HG03342 (cell line): ENCODE data around the gene NEDD8.
A peak's percentile ranks its signal among the peaks of the same experiment; 100 is the strongest.
"Not testable (repeated sequence)": the region's sequence is repeated elsewhere in the genome, so short reads cannot be mapped to it uniquely, and the experiment has no call there.

Experiments used
- ATAC-seq: cut with Tn5 transposase; IDR thresholded peaks from one replicate; pipeline ENCODE4 v1.9.1; 2021; ENCODE audit warnings: mild to moderate bottlenecking, moderate library complexity; ENCODE audit not compliant: unreplicated experiment

The NEDD8 gene

DNA sequence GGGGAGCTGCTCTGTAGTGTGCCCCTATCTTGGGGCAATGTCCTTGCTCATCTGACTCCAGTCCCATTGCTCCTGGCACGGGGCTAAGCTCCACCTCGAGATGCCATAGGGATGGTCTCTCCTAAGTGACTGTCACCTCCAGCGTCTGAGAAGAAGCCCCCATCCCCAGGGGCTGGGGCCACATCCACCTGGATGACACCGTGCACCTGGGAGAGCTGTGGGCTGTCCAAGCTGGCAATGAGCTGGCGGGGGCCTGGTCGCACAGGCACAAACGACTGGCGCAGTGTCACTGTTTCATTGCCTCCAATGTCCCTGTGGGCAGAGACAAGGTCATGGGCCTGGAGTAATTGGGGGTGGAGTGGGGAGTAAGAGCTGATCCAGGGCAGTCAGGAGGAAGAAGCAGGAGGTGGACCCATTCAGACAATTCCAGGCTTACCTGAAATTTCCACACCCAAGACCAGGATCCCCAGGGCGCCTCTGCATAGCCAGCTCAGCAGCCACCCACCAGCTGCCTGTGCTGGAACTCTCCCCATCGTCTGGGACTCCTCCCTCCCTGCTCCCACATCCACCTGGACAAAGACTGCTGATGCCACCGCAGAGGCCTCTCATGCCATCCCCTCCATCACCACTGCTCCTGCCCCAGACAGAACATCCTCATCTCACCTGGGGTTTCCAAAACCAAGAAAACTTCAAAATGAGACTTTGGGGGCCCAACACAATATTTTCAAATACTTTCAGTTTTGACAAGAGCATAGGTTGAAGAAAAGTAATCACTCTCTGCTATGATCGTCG is 17.3 kb upstream of the NEDD8 start:
- no peak for ATAC-seq

DNA sequence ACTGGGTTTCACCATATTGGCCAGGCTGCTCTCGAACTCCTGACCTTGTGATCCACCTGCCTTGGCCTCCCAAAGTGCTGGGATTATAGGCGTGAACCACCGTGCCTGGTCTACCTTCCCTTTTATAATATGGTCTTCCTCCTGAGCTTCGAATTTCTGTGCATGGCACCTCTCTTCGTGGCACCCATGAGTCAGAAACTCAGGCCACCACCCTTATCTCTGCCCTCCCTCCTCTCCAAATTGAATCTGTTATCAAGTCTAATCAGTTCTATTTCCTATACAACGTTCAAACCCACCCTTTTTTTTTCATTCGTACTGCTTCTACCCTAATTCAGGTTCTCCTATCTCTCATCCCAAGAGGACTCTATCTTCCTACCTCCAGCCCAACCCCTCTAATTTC is 15.3 kb upstream of the NEDD8 start:
- no peak for ATAC-seq

DNA sequence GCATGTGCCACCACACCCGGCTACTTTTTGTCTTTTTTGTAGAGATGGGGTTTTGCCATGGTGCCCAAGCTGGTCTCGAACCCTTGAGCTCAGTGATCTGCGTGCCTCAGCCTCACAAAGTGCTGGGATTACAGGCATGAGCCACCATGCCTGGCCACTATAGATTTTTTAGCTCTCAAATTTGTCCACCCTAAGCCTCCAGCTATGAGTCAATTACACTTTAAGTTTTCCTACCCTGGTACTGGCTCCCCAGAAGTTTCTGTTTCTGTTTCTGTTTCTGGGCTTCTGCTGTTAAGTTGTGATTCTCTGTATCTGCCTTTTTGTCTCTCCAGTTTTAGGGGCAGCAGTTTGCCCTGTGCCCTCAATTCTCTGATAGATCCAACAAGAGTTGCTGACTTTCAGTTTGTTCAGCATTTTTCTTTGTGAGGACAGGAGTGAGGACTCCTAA is 14.6 kb upstream of the NEDD8 start:
- peak; percentile 28 for ATAC-seq

DNA sequence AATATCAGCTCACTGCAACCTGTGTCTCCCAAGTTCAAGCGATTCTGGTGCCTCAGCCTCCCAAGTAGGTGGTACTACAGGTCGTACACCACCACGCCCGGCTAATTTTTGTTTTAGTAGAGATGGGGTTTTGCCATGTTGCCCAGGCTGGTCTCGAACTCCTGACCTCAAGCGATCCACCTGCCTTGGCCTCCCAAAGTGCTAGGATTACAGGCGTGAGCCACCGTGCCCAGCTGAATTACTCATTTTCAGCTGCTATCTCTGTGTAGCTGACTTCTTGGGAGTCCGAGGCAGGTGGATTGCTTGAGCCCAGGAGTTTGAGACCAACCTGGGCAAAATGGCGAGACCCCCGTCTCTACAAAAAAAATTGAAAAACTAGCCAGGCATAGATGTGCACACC is 13.2 kb upstream of the NEDD8 start:
- ATAC-seq, result not testable (repeated sequence)

DNA sequence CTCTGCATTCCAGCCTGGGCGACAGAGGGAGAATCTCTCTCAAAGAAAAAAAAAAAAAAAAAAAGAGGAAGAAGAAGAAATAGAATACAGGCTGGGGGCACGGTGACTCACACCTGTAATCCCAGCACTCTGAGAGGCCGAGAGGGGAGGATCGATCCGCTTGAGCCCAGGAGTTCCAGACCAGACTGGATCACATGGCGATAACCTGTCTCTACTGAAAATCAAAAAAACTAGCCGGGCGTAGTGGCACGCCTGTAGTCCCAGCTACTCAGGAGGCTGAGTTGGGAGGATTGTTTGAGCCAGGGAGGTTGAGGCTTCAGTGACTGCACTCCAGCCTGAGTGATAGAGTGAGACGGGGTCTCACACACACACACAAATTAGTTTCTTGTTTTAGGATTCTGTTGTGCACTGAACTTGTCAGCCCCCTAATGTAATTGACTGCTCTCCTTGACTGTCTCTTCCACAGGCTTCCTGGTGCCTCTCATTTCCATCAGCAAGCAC is 11.2 kb upstream of the NEDD8 start:
- no peak for ATAC-seq

DNA sequence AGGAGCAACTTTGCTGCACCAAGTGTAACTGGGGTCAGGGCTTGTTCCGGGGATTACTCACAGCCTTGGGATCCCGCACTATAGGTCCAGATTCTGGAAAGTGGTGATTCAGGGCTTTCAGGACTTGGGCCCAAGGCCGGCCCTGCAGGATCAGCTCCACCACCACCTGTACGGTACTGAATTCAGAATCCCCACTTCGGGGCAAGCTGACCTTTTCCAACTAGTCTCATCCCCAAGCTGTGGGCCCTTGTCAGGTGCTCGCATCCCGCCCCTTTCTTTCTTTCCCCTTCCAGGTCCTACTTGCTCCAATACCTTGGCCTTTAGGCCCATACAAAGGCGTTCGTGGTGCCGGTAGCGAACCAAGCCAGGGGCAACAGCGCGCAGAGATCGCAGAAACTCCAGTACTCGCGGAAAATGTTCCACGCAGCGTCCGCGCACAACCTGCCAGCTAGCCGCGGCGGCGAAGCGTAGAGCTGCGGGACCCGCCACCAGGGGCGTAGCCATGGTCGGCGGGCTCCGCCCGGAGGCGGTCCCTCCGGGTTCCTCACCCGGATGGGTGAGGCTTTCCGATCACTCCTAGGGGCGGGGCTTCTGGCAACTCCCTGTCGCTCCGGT is 9.8 kb upstream of the NEDD8 start:
- ATAC-seq, result peak; percentile 76

DNA sequence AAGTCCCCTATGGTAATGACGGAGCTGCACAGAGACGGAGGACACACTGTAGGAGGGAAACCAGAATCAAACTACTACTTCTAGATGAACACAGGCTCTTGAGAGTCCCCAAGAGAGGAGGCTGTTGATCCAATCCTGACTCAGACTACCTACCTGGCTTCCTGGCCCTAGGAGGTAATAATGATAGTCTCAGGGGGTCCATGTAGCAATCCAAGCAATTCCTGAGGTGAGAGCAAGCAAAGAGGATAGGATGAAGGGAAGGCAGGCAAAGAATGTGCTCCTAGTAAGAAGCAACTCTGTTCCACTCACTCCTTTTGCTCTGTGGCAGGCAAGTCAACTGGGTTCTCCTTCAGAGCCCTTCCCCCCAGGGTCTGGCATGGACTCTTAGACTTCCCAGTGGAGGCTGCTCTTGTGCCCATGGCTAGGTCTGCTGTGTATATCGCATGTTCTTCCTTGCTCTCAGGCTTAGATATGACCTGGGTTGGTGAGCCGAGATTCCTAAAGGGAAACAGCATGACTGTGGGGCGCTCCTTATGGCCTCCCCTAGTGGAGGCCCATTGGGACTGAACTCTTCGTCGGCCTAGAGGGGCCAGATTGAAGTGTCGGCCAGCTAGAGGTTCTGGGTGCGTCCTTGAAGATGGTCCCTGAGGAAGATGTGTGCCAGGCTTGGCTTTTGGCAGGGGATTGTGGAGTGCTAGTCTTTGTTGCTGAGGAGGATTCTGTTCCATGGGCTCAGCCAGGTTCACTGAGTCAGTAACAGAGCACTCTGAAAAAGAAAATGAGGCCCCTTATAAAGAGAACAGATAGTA is 8.1 kb upstream of the NEDD8 start:
- ATAC-seq, result no peak

DNA sequence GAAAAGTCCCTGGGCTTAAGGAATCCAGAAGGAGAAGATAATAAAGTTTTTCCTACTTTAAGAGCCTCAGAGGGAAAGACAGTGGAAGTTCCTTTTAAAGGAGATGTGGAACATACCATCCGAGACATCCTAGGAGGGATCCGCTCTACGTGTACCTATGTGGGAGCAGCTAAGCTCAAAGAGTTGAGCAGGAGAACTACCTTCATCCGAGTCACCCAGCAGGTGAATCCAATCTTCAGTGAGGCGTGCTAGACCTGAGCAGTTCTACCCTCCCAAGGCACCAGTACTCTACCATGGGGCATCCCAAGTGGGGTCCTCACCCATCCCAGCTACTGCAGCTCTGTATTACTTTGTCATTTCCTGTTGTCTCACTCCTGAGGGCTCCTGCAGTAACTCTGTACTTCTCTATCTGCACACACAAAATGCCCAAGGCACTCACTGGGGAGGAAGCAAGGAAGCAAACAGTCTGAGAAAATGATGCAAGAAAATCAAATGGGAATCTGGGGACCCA is 6.4 kb upstream of the NEDD8 start:
- no peak for ATAC-seq

DNA sequence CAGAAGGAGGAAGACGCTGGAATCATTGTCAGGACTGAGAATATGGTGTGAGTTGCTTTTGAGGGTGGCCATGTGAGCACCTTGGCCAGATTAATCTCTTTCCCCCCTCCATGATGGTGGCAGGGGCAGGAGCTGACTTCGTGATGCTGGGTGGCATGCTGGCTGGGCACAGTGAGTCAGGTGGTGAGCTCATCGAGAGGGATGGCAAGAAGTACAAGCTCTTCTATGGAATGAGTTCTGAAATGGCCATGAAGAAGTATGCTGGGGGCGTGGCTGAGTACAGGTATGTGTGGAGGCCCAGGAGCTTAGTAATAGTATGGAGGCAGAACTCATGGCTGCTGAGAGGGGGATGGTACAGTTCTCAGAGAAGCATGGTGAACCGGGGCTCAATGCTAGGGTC is 6.0 kb upstream of the NEDD8 start:
- ATAC-seq, result no peak

DNA sequence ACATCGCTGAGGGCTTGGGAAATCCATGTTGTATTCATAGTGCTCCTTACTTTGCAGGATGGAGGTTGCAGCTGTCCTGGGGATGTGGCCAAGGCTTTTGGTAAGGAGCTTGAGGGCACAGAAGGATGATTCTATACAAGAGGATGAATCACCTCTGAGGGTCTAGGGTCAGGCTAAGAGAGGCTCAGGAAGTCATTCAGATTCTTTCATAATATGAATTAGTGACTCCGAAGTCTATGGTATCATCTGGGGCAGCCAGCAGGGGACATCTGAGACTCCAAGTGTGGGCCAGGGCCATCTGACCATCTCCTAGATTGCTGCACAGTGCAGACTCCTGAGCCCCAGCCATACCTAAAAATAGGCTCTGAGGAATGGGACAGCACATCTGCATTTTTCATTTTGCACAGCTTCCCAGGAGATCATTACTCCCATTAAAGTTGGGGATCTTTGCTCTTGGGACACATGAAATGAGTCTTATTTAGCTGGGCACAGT is 5.3 kb upstream of the NEDD8 start:
- ATAC-seq, result no peak

DNA sequence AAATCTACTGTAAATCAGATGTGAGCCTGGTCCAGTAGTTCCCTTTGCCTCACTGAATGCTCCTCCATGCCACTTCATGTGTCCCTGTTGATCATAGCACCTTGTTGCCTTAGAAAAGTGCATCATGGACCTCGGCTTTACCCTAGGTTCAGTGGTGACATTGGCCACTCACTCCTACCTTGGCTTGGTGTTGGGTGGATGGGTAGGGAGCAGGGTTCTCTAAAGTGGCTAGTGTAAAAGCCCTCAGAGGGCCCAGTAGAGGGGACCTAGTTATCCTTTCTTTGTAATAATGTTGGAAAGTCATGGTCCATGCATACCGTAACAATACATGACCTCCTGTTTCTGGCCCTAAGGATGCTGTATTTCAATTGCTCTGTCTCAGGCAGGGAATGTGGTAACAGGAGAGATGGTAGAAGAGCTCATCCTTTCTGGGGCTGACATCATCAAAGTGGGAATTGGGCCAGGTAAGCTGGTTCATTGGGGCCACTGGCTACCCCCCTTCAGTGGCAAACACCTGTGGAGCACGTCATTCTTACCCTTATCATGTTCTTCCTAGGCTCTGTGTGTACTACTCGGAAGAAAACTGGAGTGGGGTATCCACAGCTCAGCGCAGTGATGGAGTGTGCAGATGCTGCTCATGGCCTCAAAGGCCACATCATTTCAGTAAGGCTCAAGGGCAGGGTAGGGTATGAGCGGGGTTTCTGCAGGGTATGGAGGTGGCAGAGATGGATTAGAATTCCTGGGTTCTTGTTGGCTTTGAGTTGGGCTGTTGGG is 4.7 kb upstream of the NEDD8 start:
- ATAC-seq, result no peak

DNA sequence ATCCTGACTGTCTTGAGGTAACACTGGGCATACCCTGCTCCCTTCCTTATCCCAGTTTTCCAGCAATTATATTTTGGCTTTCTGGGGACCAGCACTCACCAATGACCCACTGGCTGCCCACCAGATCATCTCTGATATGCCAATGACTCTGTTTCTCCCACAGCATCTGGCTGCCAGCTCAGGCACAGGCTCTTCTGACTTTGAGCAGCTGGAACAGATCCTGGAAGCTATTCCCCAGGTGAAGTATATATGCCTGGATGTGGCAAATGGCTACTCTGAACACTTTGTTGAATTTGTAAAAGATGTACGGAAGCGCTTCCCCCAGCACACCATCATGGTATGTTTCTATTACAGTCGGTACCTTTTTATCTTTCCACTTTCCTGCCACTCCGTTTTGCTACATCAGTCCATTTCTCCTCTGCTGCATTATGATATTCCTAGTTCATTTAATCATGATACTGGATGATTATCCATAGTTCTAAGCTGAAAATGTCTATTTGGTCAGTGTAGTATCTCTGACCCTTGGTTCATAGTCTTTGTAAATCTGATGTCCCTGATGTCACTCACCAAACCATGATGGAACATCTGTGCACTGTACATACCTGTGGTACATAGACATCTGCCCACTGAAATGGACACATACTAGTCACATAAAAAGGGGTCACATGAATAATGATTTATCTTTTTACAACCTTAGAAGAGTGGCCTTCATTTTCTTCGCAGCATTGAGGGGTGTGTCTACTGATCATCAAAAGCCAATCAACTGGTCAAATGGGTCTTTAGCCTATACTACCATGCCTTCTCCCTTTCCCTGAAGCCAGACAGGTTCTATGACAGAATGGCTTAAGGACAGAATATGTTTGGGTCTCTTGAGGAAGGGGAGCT is 3.9 kb upstream of the NEDD8 start:
- ATAC-seq, result no peak

DNA sequence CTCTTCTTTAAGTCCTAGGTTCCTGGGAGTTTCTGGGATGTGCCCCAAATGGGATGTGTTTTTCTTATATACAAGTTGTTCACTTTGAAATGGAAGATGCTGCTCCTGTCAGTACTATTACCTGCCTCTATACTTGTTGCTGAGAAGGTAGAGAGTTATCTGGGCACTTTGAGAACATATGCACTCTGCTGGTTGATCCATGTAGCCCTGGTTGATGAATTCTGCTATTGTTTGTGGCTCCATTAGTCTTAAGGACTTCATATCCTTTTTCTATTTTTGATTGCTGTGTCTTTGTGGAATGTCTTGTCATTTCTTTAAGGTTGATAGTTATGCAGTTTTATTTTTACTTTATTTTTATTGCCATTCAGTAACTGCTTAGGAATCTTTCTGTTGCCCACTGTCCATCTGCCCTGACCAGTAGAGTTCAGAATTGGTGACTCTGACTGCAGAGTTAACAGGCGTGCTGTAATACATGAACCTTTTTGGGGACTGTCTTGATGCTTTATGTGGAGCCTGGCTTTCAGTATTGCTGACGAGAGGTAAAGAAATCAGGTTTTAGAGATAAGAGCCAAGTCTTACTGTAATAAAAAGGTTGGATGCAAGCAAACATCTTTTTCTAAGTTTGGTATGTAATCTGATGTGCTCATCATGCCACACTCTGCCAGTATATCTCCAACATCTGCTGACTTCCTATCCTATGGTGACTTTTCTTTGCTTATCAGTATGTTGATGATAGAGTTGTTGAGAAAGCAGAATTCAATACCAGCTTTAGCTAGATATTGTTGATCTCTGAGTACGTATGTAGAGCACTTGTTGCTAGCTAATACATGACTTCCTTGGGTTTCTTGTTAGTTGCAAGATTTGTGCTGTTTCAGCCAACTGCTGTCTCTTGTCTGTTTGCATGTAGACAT is 2.2 kb upstream of the NEDD8 start:
- no peak for ATAC-seq

DNA sequence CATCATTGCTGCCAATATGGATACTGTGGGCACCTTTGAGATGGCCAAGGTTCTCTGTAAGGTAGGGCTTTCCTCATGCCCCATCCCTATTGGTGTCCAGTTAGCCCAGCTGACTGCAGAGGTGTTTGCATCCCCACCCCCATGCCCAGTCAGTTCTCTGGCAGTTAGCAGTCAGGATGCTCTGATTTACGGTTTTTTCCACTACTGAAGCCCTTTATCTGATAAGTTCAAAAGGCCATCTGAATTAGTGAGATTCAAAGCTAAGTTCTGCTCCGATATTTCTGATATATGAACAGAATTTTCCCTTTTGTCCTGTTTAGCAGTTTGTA is 1.3 kb upstream of the NEDD8 start:
- no peak for ATAC-seq

DNA sequence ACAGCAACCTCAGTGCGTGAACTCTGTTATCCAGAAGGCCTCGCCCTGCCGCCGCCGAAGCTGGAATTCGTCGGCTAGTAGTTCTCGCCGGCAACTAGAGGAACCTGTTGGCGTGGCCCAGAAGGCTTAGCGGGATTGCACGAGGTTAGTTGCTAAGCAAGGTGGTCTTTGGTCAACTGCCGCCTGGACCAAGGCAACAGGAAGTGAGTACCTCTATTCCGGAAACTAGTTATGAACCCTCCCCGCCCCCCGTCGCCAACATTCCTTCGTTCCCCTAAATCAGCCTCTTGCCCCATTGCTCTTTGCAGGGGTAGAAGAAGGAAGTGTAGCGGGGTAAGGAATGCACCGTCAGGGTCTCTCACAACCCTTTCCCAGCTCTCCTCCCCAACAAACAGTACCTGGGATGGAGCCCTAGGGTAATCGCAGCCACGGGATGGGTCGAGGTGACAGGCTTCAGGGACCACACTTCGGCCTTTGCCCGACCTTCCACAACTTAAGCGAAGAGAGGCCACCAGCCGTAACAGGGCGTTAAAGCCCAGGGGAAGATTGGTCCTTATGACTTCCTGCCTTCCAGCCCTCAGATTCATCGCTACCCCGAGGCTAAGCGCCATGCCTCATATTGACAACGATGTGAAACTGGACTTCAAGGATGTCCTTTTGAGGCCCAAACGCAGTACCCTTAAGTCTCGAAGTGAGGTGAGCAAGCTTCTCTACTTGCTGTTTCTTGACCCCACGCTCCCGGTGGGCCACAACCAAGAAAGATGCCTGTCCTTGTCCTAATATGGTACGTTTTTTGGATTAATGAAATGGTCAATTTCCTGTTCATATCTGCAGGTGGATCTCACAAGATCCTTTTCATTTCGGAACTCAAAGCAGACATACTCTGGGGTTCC is 724 bp upstream of the NEDD8 start, which contains the start of gene GMPR2:
Gene GMPR2 (plus strand): TSS at position 285 of the 893 bp plus-strand sequence. CDS start 325 bp downstream, at position 610.
- ATAC-seq, result peak; percentile 49

DNA sequence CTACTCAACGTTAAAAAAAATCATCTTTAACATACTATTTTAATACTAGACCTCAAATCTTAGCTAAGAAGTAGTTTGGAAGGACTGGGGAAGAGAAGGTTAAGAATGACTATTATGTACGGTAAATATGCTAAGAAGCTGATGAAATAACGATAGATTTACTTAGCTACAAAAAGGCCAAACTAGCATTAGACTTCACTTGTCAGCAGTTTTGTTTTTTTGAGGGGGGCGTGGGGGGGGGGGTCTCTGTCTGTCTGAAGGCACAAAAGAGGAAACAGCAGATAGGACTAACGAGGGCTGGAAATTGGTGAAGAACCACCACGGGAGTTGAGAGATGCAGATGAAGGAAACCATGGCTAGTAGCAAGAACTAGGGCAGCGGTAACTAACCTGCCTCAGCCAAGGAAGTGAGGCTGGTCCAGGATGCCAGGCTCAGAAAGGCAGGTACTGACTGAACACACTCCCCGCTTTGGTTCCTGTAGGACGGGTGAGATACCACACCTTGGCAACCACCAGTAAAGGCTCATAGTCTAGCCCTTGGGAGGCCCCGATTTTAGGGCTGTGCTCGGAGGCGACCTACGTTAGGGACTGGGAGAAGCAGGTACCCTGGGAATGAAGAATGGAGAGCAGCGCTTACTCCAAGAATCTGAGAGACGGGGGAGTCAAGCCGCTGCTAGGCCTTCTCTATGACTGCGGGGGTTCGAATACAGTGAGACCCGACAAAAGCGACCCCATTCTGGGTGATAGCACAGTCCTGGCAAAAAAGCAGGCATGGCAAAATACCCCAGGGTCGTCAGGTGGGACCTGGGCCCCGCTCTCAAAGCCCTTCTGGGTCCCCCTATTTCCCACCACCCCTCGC is 675 bp downstream of the NEDD8 start:
- ATAC-seq, result peak; percentile 7
